HG02943 (cell line): ENCODE results near the gene ZIC1.

Source experiments
- ATAC-seq: cut with Tn5 transposase; IDR thresholded peaks from one replicate; pipeline ENCODE4 v1.9.1; 2021; ENCODE audit warnings: mild to moderate bottlenecking, low read depth, moderate library complexity; ENCODE audit not compliant: unreplicated experiment

Gene ZIC1

GRCh38 chr3:147420353-147421183 lies 11.4 kb downstream of the ZIC1 start:
- no peak for ATAC-seq

DNA sequence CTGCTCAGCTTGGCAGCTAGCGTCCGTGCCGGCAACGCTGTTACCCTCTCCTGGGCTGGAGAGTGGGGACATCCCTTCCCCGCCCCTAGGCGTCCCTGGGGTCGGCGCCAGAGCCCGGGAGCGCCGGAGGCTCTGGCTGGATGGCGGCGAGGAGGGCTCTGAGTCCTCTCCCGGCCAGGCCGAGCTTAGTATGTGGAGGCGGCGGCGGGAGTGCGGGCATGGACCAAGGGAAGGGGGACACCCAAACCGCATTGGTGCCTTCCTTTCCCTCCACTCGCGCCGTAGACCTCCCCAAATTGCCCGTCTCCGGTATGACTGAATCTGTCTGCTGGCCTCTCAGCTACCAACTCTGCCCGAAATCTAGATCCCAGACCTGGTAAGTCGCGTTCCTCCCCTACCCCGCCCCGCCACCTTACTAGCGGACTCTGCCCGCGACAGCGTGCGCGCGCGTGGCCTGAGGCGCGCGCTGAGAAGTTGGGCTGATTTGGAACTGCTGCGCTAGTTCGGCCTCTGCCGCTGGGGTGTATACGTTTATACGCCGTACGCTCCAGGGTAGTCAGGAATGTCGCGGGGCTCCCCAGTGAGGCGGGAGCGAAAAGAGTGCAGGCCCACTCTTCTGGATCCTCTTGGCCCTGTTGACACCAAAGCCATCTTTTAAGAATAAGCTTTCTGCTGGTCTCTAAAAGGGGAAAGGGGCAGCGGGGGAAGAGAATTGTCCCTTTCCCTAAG lies 12.2 kb downstream of the ZIC1 start:
- no peak for ATAC-seq

DNA sequence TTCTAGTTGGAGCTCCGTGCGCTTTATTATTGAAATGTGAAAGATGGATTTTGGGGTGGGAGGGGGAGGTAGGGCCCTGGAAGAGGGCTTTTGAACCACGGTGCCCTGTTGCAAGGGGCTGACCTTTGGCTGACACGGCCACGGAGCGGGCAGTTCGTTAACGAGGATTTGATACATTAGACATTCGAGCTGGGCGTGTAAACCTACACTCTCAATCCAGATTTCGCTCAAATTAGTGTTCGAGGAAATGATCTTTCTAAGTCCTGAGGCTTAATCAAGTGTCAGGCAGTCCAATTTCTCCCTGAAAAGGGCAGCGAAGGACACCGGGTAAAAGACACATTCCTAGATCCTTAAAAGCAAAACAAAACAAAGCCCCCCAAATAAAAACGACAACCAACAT lies 13.0 kb downstream of the ZIC1 start:
- no peak for ATAC-seq

GRCh38 chr3:147422601-147423536 lies 13.7 kb downstream of the ZIC1 start:
- no peak for ATAC-seq

GRCh38 chr3:147423537-147423797 lies 14.3 kb downstream of the ZIC1 start:
- ATAC-seq = no peak

DNA sequence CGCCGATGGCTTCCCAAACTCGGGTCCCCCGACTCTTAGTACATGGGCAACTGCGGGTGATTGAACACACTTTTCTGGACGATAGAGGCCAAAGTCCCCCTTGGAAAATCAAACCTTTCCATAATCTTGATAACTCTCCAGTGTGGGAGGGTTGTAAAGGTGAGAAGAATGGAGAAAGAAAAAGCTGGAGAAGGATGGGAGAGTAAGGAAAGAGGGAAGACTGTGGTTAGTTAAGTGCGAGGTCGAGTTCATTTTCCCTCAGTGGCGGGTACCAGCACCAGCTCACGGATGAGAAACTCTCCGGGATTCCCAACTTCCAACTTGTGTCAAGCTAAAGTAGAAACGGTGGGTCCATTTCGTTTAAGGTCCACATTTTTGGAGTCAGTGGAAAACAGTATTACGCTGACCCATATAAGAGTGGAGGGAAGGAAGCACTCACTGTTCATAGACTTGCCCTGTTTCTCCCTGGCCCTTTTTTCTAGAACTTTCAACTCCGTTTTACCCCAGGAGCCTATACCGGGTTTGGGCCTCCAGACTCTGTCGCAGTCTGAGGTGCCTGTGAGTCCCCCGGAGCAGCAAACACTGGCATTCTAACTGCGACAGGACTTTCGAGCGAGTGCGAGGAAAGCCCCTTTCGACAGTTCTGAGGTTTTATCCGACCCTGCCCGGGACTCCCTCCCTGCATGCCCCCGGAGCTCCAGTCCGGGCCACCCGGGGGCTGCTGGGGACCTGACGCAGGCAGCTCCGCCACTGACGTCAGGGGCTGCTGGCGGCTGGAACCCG lies 14.8 kb downstream of the ZIC1 start:
- ATAC-seq = no peak

GRCh38 chr3:147424581-147425387 lies 15.6 kb downstream of the ZIC1 start:
- no peak for ATAC-seq

GRCh38 chr3:147425388-147425850 lies 16.3 kb downstream of the ZIC1 start:
- ATAC-seq = no peak

GRCh38 chr3:147426931-147427330 lies 17.8 kb downstream of the ZIC1 start:
- ATAC-seq = no peak

- no peak for ATAC-seq
These were observed 18.6 kb downstream of the ZIC1 start for GRCh38 chr3:147427746-147428145.

DNA sequence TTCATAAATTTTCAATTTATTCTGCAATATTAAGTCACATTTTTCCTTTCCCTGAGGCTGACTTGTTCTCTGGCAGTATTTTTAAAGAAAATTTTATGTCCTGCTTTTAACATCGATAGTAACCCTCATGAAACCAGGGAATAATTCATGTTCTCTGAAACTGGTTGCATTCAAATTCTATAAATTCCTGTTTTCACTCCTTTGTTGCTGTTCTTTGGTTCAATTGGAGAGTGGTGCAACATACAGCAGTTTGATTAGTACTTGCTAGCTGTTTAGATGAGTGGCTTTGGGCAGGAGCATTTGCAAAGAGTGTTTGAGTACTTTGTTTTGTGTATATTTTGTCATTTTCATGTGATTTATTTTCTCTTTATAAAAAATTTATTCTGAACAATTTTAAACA lies 19.2 kb downstream of the ZIC1 start:
- no peak for ATAC-seq

GRCh38 chr3:147428754-147429153 lies 19.6 kb downstream of the ZIC1 start:
- ATAC-seq = no peak

DNA sequence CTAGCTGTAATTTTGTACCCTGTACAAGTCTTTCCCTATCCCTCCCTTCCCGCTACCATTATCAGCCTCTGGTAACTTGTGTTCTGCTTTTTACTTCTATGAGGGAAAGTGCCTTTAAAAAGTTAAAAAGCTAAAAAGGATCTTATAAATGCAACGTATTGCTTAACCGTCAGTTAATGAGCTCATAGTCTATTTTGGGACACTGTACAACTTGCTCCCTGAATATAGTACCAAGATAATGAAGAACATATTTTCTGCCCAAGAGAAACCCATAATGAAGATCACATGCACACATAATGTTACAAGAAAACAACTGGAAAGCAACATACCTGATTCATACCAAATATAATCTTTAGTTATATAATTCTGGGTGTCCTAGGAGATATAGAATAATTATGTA lies 22.6 kb downstream of the ZIC1 start:
- ATAC-seq = no peak

DNA sequence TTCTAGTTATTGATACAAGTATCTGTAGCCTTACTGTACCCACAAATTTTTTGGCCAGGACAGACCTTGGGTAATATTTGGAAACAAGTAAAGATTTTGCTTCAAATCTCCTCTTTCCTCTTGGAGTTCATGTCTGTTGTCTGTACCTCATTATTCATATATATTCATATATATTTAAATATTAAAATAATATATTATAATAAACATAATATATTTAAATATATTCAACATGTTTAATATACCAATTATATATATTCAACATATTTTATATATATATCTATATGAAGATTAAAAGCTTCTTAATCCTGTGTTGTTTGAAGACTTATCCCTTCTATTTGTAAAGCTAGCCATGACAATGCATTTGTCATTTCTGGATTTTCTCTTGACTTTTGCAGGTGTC lies 38.1 kb downstream of the ZIC1 start:
- ATAC-seq = no peak

DNA sequence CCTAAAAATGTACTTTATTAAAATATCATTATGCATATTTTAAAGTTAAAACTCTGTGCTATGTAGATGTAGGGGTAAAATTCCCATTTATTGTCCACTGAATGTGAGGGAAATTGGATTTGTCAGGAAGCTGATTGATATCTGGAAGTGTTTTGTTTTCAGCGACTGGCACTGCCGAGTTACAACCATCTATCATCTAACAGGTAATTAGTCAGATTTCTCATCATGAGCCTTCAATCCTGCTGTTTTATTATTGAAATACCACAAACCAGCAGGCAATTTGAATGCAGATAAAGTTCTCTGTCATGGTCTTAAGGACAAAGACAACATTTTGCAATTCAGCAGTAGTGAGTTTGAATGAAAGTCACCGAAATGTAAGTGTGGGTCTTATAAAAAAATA lies 40.5 kb downstream of the ZIC1 start:
- ATAC-seq = no peak

- ATAC-seq = no peak
These were observed 50.0 kb downstream of the ZIC1 start for GRCh38 chr3:147458995-147459704.

- no peak for ATAC-seq
These were observed 53.7 kb downstream of the ZIC1 start for GRCh38 chr3:147462856-147463255.
